SU-DHL-6 (cell line): ENCODE measurements around the gene DDX24.

Source experiments
- CTCF ChIP-seq: fragments of 200-600 bp; sonication (generic); IDR thresholded peaks from one replicate; pipeline ENCODE4 v1.5.1; 2017; ENCODE audit warnings: antibody characterized with exemption, mild to moderate bottlenecking, low read length, moderate library complexity; ENCODE audit not compliant: insufficient read depth, poor library complexity, severe bottlenecking
- EZH2phosphoT487 ChIP-seq: fragments of 200-600 bp; sonication (generic), shearing (Covaris generic); conservative IDR thresholded peaks from 2 replicates; pipeline ENCODE4 v1.6.1; 2018; ENCODE audit warnings: mild to moderate bottlenecking, antibody characterized with exemption, low read length, moderate library complexity, mixed read lengths

- no peak for TF ChIP-seq CTCF
- TF ChIP-seq EZH2phosphoT487: no peak
Observed at GRCh38 chr14:94030571-94030970, 50.4 kb downstream of the DDX24 start.
